K562 (cell line): ENCODE measurements around the gene MTF1. TPM values are rescaled to one million over a fixed set of nuclear protein-coding genes. Genes with fewer than 3 reads are reported as not detected.
A peak's percentile ranks its signal among the peaks of the same experiment; 100 is the strongest.

Experiments
- ADNP ChIP-seq: fragments of 200-800 bp; sonication (Bioruptor generic); IDR thresholded peaks from 2 replicates; pipeline ENCODE4 v1.6.1; 2016; ENCODE audit warnings: missing genetic modification characterization, missing compliant biosample characterization
- ARNT ChIP-seq, 2 experiments: fragments of 450-650 bp; IDR thresholded peaks; 2 replicates each; pipeline ENCODE4 v1.6.1; 2016; ENCODE audit warnings: mild to moderate bottlenecking in 1 of 2
- BACH1 ChIP-seq: fragments of 200-800 bp; sonication (Bioruptor generic); IDR thresholded peaks from 2 replicates; pipeline ENCODE4 v1.6.1; 2016; ENCODE audit warnings: missing genetic modification characterization, missing compliant biosample characterization
- ETV6 ChIP-seq, 3 experiments: fragments of 150-350 bp in 1 of 3; sonication (generic) in 1 of 3; formaldehyde crosslinking in 1 of 3; IDR thresholded peaks; 2 replicates each; pipeline versions ENCODE4 v1.6.1 to v1.8.0; 2014 to 2022; ENCODE audit warnings: borderline replicate concordance in 2 of 3, low read depth in 2 of 3, antibody characterized with exemption in 1 of 3, low read length in 1 of 3, mild to moderate bottlenecking in 1 of 3, missing genetic modification reagents in 1 of 3
- FOXK2 ChIP-seq, 2 experiments: fragments of 450-650 bp; IDR thresholded peaks in 1 of 2; conservative IDR thresholded peaks in 1 of 2; 2 replicates each; pipeline ENCODE4 v1.6.1; 2016; ENCODE audit warnings: low read depth in 2 of 2, mild to moderate bottlenecking in 1 of 2
- HNRNPUL1 ChIP-seq: fragments of 200-400 bp; formaldehyde crosslinking; IDR thresholded peaks from 2 replicates; pipeline ENCODE4 v1.6.1; 2017; ENCODE audit warnings: low read length
- KAT8 ChIP-seq: fragments of 450-650 bp; IDR thresholded peaks from 2 replicates; pipeline ENCODE4 v1.6.1; 2016; ENCODE audit warnings: low read depth, mild to moderate bottlenecking
- MGA ChIP-seq: fragments of 450-650 bp; IDR thresholded peaks from 2 replicates; pipeline ENCODE4 v1.6.1; 2016; ENCODE audit warnings: mild to moderate bottlenecking, moderate library complexity
- MLX ChIP-seq, 2 experiments: fragments of 450-650 bp in 1 of 2; sonication (generic) in 1 of 2; formaldehyde crosslinking; conservative IDR thresholded peaks; 2 replicates each; pipeline versions ENCODE4 v1.4.0 to v1.8.1; 2020 to 2022; ENCODE audit warnings: mild to moderate bottlenecking in 1 of 2, missing genetic modification reagents in 1 of 2
- MYNN ChIP-seq, 2 experiments: sonication (generic); formaldehyde crosslinking in 1 of 2; IDR thresholded peaks; 2 replicates each; pipeline versions ENCODE4 v1.5.0 to v1.6.1; 2016 to 2020; ENCODE audit warnings: antibody characterized with exemption in 1 of 2, missing genetic modification reagents in 1 of 2
- POLR2B ChIP-seq: fragments of 450-650 bp; IDR thresholded peaks from 2 replicates; pipeline ENCODE4 v1.6.1; 2018; ENCODE audit warnings: low read depth; ENCODE audit not compliant: partially characterized antibody
- TEAD2 ChIP-seq: fragments of 450-650 bp; IDR thresholded peaks from 2 replicates; pipeline ENCODE4 v1.6.1; 2016; ENCODE audit warnings: missing genetic modification characterization, control low read depth, missing compliant biosample characterization
- ZNF3 ChIP-seq: fragments of 250-450 bp; sonication (Bioruptor Pico); IDR thresholded peaks from 2 replicates; pipeline ENCODE4 v1.5.0; 2021; ENCODE audit warnings: mild to moderate bottlenecking, moderate library complexity
- ZNF354B ChIP-seq: fragments of 250-450 bp; sonication (Bioruptor Pico); IDR thresholded peaks from 2 replicates; pipeline ENCODE4 v1.4.0; 2020
- ZNF695 ChIP-seq: fragments of 450-650 bp; formaldehyde crosslinking; IDR thresholded peaks from 2 replicates; pipeline ENCODE4 v1.4.0; 2020; ENCODE audit warnings: mild to moderate bottlenecking, moderate library complexity
- polyA plus RNA-seq, 8 experiments: library from polyadenylated mRNA; depleted of rRNA in 4 of 8; stranded (reverse) in 5 of 8; unstranded in 3 of 8; fragments of >200 nt; fragmentation: Nextera tagmentation in 2 of 8; fragmentation: Illumina TruSeq in 1 of 8; extraction: Ambion mirVana in 2 of 8; extraction: Trizol in 1 of 8; gene quantifications; 2 replicates each; pipeline versions ENCODE4 v1.2.1 to v1.2.3, GENCODE V29; 2011 to 2014; ENCODE audit warnings: inconsistent platforms in 1 of 8, missing spikeins in 1 of 8
- total RNA-seq, 7 experiments: library from RNA; depleted of rRNA in 6 of 7; stranded (reverse); fragments of >200 nt in 6 of 7; fragmentation: Illumina TruSeq in 2 of 7; extraction: Trizol in 2 of 7; gene quantifications; 2 replicates each; pipeline versions ENCODE4 v1.2.1 to v1.2.3, GENCODE V29; 2011 to 2021; ENCODE audit warnings: low replicate concordance in 1 of 7

MTF1 gene
- total and polyA plus RNA-seq, 9 of the 15 experiments (the other 6 are each of a cell fraction or from before 2014, with no cell fraction given) = 1.1 to 12.2 (median 4.3) TPM

DNA sequence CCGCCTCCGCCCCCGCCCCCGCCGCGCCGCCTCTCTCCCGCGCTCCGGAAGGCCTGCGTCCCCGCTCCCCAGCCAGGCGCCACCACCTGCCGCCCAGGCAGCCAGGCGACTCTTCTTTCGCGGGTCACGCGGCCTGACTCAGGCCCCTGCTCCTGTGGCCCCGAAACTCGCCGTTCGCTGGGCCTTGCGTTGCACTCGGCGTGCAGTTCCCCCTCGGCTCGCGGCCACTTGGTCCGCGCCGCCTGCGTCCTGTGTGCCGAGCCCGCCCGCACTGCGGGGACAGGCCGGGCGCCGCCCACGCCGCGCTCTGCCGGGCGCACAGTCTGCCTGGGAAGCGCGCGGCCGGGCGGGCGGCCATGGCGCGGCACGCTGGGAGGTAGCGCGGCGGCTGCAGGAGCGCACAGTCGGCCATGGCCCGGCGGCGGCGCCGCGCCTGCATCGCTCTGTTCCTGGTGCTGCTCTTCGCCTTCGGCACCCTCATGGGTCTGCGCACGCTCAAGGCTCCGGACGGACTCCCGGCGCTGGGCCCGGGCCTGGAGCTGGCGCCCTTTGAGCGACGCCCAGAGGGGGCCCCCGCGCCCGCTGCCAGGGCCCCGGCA lies 65.5 kb downstream of the MTF1 start, which contains the start of gene MANEAL (continued):
- no peak for TF ChIP-seq MYNN (IDR thresholded peaks at IDR 0.05)
- no peak for TF ChIP-seq MYNN (CRISPR knock-in tag; IDR thresholded peaks at IDR 0.05)
- TF ChIP-seq ETV6 (IDR thresholded peaks at IDR 0.05; ENCODE audit: borderline replicate concordance in 1 of 2, low read depth in 2 of 2, low read length in 1 of 2) = no peak
- TF ChIP-seq ETV6 (CRISPR knock-in tag; IDR thresholded peaks at IDR 0.05; ENCODE audit: borderline replicate concordance) = no peak
- TF ChIP-seq POLR2B = no peak
- no peak for TF ChIP-seq FOXK2 (conservative IDR thresholded peaks at IDR 0.05 in 1 of 2, IDR thresholded peaks at IDR 0.05 in 1 of 2; ENCODE audit: low read depth in 2 of 2)
- no peak for TF ChIP-seq KAT8
- TF ChIP-seq MGA = peak; percentile 41; the same call in 1 of the 2 replicates
- no peak for TF ChIP-seq ZNF354B (CRISPR knock-in tag)
- no peak for TF ChIP-seq BACH1
- TF ChIP-seq HNRNPUL1 = no peak
- TF ChIP-seq MLX (CRISPR knock-in tag; conservative IDR thresholded peaks at IDR 0.05) = no peak
- TF ChIP-seq ADNP (tag) = no peak
- no peak for TF ChIP-seq ZNF3
- TF ChIP-seq TEAD2 (tag) = no peak
- TF ChIP-seq ZNF695 (CRISPR knock-in tag) = no peak
- no peak for TF ChIP-seq ARNT (IDR thresholded peaks at IDR 0.05)
